Measurements from ENCODE around the gene ROGDI.

DNA sequence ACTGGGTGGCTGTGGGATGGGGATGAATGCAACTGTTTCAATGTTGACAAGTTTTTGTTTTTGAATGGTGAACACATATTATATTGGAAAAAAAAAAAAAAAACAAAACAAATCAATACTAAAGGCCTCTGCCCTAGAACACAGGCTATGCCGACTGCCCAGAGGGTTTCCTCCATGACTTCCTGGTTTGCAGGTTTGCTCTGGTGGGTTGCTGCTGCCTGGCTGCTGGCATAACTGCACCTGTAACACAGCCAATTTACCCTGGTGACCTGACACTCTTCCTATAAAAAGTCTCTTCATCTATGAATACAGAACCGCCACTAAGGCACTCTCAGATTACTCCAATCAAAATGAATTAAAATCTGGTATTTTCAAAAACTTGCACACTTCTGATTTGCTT is 34.3 kb upstream of the ROGDI start:
- TF ChIP-seq FOXA1 (IDR thresholded peaks at IDR 0.05) = no peak
- TF ChIP-seq SP1 (IDR thresholded peaks at IDR 0.05) = no peak
- TF ChIP-seq, protein P1, sequence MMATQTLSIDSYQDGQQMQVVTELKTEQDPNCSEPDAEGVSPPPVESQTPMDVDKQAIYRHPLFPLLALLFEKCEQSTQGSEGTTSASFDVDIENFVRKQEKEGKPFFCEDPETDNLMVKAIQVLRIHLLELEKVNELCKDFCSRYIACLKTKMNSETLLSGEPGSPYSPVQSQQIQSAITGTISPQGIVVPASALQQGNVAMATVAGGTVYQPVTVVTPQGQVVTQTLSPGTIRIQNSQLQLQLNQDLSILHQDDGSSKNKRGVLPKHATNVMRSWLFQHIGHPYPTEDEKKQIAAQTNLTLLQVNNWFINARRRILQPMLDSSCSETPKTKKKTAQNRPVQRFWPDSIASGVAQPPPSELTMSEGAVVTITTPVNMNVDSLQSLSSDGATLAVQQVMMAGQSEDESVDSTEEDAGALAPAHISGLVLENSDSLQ (IDR thresholded peaks at IDR 0.05) = no peak
- no peak for TF ChIP-seq FOXK2 (IDR thresholded peaks at IDR 0.05)
- TF ChIP-seq CTBP1 (IDR thresholded peaks at IDR 0.05; ENCODE audit: borderline replicate concordance) = no peak
- TF ChIP-seq FOXM1 (IDR thresholded peaks at IDR 0.05; ENCODE audit: borderline replicate concordance) = no peak
- no peak for TF ChIP-seq TARDBP (IDR thresholded peaks at IDR 0.05)
- no peak for TF ChIP-seq NFRKB (IDR thresholded peaks at IDR 0.05)
- no peak for TF ChIP-seq ZNF384 (IDR thresholded peaks at IDR 0.05)
- no peak for TF ChIP-seq SUZ12 (IDR thresholded peaks at IDR 0.05)
- no peak for TF ChIP-seq ARNT (IDR thresholded peaks at IDR 0.05)
- TF ChIP-seq L3MBTL2 (conservative IDR thresholded peaks at IDR 0.05) = no peak
- no peak for TF ChIP-seq ELF4 (IDR thresholded peaks at IDR 0.05)
- no peak for TF ChIP-seq BHLHE40 (IDR thresholded peaks at IDR 0.05; ENCODE audit: borderline replicate concordance)
